Stimulated activated CD4-positive, alpha-beta T cell treated with anti-CD3 and anti-CD28 coated beads, TNF-alpha, amount 100 ng/mL, for 48 hours (primary cell): ENCODE data around the gene PCLO.
"Not testable (repeated sequence)": the region's sequence is repeated elsewhere in the genome, so short reads cannot be mapped to it uniquely, and the experiment has no call there.

ENCODE experiments used
- DNase-seq, 3 donors: peaks; one replicate each; pipeline ENCODE4 v3.0.0-alpha.2; 2020; ENCODE audit warnings: low read depth in 3 of 3

PCLO gene

DNA sequence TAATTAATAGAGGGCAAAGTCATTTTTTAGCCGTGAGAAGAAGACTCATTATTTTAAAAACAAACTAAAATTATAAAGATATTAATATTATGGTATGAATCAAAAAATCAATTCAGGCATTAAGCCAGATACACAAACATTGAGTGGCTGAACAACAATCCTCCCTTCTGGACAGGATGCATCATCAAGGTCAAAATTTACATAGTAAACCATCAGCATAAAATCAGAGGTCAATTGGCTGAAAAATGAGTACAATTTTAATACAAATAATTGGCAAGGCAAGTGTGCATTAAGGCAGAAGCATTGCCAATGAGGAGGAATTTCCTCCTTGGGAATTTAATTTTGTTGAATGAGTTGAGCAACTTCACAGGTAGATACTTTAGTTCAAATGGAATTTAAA, 108.2 kb downstream of the PCLO start:
- DNase-seq: no peak

DNA sequence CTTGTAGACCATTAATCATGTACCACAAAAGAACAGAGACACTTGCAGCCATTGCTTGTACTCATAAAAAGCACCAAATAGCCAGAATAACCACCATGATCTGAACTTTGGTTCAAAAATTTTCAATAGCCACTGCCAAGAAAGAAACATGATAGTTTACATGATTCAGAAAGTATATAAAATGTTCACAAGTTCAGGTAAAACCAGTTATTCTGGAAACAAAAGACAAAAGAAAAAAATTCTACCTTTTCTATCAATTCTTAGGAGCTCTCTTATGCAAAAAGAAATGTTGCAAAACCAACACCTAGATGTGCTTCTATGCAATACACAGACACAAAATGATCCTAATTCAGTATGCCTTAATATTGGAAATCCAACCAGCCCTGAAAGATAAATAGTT, 108.7 kb downstream of the PCLO start:
- no peak for DNase-seq

DNA sequence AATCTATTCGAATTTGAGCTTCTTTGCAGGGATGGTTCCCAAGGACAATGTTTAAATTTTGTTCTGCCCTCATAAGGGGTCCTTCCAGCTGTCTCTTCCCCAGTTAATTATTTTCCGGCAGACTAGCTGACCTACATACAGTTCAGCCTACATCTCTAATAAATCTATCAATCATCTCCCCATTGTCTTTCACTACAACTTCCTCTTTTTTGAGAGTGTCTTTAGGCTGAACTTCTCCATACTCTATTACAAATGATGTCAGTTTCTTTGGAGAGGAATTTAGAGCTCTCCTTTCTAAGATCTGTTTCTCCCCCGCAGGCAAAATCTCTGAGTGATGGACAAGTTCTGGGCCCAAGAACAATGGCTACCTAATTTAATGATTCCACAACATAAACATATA, 122.2 kb downstream of the PCLO start:
- DNase-seq: no peak

DNA sequence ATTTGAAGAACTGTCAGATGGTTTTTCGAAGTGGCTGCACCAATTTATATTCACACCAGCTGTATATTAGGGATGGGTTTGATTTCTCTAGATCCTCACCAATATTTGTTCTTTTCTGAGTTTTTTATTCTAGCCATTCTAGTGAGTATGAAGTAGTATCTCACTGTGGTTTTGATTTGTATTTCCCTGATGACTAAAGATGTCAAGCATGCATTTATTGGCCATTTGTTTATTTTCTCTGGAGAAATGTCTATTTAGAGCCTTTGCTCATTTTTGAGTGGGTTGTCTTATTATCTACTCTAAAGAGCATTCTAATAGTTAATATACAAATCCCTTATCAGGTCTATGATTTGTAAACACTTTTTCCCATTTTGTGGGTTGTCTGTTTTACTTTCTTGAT, 123.9 kb downstream of the PCLO start:
- DNase-seq: no peak

DNA sequence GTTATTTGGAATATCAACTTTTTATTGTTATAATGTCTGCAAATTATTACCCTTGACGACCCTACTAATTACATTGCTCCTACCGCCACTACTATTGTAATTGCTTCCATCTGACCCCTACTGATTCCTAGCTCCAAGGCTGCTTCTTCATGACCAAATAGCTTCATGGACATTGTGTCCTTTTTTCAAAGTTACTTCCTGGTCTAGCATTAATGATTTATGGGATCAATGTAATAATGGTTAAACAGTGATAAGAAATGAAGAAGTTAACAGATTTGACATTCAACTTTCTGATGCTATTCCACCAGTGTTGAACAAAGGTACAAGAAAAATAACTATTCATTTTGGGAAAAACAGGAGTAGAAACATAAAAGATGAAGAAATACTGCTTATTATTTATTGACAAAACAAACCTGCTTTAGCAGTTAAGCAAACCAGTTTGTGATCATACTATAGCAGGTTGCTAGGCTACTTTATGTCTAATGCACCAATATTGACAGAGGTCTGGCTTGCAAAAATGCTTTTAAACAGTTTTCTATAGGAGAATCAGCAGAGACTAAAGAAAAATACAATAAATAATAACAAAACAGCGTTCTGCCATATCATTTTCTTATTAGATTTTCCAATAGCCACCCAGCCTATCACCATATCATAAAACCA, 125.8 kb downstream of the PCLO start:
- DNase-seq: no peak

DNA sequence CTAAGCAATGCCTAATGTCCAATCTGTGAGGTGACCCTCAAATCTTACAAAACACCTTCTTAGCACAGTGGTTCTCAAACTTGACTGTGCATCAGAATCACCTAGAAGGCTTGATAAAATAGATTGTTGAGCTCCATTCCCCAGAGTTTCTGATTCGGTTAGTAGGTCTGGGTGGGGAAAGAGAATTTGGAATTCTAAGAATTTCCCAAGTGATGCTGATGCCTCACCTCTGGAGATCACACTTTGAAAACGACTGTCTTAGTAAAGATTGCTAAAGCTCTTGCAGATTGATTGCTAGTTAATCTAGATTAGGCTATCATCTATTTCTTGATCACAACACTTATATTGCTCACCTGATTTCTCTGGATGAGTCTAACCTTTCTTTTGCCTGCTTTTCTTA, 126.6 kb downstream of the PCLO start:
- DNase-seq: no peak

DNA sequence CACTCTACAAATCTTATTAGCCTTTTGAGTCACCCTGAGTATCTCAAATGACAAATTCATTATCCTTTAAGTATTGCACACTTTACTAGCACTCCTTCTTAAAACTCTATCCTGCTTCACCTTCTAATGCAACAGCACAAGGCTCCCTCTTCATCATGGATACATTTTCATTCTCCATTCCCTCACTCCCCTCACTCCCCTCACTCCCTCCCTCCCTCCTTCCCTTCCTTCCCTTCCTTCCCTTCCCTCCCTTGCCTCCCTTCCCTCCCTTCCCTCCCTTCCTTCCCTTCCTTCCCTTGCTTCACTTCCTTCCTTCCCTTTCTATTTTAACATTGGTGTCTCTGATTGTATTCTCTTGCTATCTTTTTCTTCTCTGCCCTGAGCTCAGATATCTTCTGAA, 130.5 kb downstream of the PCLO start:
- DNase-seq: no peak

DNA sequence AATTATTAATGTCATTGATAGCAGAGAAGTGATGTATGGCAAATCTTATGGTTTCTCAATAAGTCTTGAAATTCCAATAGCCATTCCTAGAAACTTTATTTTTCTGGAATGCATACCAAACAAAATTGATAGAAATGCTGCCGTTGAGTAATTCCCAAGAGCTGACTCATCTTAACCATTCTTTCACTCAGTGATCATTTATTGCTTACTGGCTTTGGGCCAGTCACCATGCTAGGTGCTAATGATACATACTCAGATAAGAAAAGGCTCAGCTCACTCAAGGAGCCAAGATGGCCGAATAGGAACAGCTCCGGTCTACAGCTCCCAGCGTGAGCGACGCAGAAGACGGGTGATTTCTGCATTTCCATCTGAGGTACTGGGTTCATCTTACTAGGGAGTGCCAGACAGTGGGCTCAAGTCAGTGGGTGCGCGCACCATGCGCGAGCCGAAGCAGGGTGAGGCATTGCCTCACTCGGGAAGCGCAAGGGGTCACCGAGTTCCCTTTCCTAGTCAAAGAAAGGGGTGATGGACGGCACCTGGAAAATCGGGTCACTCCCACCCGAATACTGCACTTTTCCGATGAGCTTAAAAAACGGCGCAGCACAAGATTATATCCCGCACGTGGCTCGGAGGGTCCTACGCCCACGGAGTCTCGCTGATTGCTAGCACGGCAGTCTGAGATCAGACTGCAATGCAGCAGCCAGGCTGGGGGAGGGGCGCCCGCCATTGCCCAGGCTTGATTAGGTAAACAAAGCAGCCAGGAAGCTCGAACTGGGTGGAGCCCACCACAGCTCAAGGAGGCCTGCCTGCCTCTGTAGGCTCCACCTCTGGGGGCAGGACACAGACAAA, 138.6 kb downstream of the PCLO start:
- not testable (repeated sequence) for DNase-seq

DNA sequence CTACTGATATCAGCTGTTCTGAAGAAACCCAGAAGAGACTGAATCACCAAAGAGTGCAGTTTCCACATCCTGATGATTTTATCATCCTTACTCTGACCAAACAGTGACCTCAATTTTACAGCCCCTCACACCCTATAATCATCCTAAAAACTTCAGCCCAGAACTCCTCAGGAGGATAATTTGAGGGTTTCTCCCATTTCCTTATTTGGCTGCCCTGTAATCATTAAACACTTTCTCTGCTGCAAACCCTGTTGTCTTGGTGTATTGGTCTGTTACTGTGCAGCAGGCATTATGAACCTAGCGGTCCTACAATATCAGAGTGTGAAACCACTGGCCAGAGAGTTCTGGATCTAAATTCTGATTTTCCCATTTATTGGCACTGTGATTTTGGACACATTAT, 141.7 kb downstream of the PCLO start:
- DNase-seq: no peak

DNA sequence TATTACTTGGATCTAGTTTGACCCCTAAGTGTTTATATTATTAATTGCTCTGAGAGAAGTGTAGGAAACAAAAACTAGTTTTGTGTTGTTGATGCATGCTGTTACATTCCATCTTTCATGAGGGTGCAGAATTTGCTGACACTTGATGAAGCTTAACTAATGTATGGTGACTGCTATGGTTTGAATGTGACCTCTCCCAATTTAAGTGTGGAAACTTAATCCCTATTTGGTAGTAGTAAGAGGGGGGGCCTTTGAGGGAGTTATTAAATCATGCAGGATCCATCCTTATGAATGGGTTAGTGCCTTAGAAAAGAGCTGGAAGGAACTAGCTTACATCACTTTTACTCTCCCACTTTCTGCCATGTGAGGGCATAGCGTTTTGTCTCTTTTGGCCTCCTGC, 142.5 kb downstream of the PCLO start:
- DNase-seq: no peak

DNA sequence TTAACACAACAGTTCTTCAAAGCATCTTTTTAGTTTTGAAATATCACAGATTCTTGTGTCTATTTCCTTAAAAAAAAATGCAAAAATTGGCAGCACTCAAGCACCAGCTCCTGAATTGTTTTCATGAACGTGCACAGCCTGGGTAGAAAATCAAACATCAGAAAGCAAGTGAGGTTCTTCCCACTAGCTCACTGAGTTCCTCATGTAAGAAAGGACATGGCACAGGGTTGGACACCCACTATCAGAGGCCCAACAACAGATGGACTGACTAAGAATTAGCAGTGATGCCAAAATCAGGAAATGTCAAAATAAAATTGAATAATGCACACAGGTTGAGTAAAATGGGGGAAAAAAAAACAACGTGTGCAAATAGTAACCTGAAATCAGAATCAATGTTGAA, 146.8 kb downstream of the PCLO start:
- DNase-seq: no peak

DNA sequence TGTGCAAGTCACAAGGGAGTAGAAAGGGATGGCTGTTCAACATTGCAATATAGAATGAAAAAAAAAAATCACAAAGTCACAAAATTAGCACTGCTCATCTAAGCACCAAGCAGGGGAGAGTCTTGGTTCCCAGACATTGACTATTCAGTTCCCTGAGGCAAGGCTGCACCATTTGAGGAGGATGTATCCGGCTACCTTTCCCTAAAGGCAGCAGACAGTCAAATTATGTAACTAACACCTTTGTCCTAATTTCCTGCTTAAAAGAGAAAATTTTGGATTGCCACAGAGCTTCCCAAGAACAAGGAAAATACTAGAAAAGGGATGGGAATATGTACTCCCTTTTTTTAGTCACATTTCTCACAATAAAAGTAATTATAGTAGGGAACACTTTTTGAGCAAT, 148.1 kb downstream of the PCLO start:
- DNase-seq: no peak

DNA sequence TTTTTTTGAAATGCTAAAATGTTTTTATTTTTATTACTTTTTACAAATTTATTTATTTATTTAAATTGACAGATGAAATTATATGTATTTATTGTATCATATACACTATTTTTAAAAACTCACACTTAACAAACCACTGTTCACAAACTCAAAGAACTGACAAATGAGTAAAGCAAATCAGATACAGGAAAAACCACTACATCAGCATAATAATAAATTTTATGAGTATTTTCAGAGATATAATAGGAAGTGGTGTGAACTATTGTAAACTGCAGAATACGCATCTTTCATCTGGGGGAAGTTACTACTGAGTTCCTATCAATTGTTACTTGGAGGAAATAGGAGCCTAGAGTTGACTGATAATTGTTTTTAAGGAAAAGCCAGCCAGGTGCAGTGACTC, 150.7 kb downstream of the PCLO start:
- DNase-seq: no peak

DNA sequence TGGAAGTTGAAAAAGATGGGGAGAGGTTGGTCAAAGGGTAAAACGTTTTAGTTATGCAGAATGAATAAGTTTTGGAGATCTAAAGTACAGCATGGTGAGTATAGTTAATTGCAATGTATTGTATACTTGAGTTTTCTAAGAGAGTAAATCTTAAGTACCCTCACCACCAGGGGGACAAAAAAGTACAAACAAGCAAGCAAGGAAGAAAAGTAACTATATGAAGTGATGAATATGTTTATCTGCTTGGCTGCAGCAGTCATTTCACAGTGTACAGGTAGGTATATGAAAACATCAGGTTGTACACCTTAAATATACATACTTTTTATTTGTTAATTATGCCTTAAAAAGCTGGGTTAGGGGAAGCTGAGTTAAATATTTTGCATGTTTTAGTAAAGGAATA, 157.3 kb downstream of the PCLO start:
- DNase-seq: no peak

DNA sequence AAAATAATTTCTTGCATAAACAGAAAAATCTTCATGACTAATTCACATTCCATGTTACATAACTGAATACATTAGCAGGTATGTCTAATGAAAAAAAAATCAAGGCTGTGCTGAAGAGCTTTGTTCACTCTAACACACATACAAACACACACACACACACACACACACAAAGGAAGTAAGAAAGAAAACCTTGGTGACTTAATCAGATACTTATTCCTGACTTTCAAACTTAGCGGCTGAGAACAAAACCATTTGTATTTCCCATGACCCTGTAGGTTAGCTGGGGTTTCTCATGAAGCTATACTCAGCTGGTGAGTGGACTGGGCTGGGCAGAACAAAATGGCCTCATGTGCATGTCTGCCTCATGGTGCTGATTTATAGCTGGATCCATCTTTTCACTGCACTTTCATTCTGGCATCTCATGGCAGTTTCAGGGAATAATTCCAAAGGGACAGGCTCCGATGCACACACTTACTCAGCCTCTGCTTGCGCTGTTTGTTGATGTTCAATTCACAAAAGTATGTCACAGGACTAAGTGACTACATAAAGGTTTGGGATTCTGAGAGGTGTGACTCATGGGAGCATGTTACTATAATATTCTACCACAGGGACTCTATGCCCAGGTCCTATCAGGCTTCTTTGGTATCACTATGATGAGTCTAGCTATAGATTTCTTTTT, 161.2 kb downstream of the PCLO start:
- DNase-seq: no peak

DNA sequence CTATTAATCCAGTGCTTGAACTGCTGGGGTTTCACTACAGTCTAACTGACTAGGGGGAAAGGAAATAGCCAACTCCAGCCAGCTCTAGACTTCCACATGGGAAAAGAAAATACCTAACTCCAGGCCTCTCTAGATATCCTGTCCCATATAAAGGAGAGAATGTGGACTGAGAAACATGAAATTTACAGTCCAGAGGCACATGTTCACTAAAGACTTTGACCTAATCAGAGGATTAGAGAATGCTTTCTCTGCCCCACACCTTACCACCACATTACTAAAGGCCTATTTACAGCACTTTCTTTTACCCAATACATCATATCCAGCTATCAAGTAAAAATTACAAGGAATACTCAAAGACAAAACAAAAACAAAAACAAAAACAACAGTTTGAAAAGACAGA, 164.2 kb downstream of the PCLO start:
- DNase-seq: no peak

DNA sequence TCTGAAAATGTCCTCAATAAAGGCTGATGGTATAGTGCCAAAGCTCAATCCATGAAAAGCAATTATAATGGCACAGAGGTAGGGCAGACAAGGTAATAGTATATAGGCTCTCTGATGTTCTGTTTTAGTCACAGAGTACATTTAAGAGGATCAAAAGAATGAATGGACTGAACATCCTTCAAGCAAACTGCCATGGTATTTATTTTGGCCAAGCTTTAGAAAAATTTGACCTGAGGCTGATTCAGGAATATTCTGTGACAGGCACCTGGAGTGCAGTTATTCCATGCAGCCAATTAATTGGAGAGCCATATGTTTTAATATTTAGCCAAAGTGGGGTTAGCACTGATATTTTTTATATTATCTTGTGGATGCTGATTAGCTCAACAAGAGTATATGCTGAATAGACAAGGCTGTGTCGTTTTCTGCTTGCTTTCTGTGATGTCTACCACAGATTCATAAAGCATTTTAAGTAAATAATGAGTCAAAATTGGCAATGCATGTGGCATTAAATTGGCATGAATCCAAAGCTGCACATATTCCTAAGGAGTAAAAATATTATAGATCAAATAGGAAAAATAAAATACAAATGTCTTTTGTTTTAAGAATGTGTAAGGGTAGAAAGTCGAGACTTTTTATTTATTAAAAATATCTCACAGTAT, 177.4 kb downstream of the PCLO start:
- DNase-seq: no peak

DNA sequence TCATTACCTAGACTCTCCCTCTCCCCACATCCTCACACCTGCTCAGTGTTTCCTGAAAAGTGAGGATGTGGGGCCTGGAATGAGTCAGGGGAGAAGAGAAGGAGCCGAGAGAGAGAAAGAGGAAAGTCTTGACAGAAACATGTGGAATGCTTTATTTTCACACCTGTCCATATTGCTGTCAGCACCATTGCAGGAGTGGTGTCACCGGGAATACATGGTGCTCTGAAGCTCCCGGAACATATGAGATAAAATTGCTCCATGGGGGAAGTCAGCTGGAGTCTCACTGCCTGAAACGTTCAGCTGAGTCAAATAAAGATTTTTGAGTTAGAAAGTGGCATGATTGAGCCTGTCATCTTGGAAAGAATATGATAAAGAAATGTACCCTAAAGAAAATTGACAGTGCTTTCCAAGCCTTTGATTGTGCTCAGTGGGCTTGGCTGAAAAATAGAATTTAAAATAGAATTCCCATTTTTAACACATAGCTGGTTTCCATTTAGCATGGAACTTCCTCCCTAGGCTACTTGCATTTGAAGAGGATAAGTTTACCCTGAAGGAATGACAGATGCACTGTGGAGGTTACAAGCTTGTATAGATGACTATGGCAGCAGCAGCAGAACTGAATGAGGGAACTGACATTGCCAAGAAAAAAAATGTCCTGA, 182.4 kb downstream of the PCLO start:
- no peak for DNase-seq

DNA sequence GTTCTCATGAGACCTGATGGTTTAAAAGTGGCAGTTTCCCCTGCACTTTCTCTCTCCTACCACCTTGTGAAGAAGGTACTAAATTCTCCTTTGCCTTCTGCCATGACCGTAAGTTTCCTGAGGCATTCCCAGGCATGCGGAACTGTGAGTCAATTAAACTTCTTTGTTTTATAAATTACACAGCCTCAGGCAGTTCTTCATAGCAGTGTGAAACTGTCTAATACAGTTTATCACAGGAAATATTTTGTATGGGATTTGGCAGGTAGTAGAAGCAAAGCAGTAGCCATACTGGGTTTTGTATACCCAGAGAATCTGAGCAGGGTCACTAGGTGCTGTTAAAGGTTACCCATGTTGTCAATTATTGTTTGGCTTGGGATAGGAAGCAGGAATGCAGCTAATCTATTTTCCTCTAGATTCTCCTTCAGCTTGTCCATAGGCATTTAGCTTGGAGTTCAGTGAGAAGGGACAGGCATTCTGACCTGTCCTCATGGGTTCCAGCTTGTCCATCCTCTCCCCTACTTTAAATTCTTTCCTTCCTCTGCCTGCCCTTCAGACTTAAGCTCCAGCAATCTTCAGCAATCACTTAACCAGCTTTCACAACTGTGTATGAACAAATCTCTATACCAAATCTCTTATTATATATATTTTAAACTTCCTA, 186.7 kb downstream of the PCLO start:
- DNase-seq: no peak

DNA sequence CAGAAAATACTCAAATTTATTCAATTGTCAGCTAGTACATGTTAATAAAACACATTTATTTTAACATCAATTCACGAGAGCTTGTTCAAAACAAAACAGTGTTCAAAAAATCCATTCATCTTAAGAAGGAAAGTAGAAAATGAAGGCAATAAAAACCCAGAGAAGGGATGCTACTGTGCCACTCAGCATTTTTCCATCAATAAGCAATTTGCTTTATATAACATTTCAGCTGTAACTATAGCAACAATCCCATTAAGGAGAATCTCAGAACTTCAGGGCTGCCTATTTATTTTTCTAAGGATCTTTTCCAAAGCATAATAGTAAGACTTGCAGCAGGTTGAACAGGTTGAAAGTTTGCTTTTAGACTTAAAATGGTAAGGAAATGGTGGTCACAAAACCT, 190.5 kb downstream of the PCLO start:
- DNase-seq: no peak
